ENCODE data around the gene C6orf136. TPM values are rescaled to one million over a fixed set of nuclear protein-coding genes. Genes with fewer than 3 reads are reported as not detected.

The C6orf136 gene
- total RNA-seq, 1 experiment from 2014 or later, result 30.8 TPM

- in situ Hi-C loops (cut with HindIII; ENCODE audit: low pct_unique_long_range_greater_than_20kb, low sequenced_read_pairs), result no loop called here
- Histone ChIP-seq H3K9me3 (ENCODE audit: control insufficient read depth, insufficient read depth, low read depth, low read length) (no peaks in the 10 kb centered on the region), H3K27me3 (ENCODE audit: control insufficient read depth, insufficient read depth, low read length) (no peaks in the 10 kb centered on the region), H3K36me3 (ENCODE audit: control insufficient read depth, insufficient read depth, low read length) (no peaks in the 10 kb centered on the region), H3K27ac (ENCODE audit: low read length) (peak overlapping the region; percentile 96), H3K4me3 (ENCODE audit: low read depth in 2 of 2, low read length in 2 of 2) (peak overlapping the region; percentile 85 to 96), H3K4me1 (ENCODE audit: control insufficient read depth, insufficient read depth, low read length) (peaks cover 35% of the 10 kb centered on the region)
- ATAC-seq (no peak), DNase-seq (ENCODE audit: low read depth, low spot score) (no peak)
- no peak for TF ChIP-seq TCF7L2 (IDR thresholded peaks at IDR 0.05; ENCODE audit: low read depth, low read length)
- TF ChIP-seq SIN3A (IDR thresholded peaks at IDR 0.05; ENCODE audit: borderline replicate concordance, insufficient read depth, low read depth, low read length), result no peak
- TF ChIP-seq, protein P1, sequence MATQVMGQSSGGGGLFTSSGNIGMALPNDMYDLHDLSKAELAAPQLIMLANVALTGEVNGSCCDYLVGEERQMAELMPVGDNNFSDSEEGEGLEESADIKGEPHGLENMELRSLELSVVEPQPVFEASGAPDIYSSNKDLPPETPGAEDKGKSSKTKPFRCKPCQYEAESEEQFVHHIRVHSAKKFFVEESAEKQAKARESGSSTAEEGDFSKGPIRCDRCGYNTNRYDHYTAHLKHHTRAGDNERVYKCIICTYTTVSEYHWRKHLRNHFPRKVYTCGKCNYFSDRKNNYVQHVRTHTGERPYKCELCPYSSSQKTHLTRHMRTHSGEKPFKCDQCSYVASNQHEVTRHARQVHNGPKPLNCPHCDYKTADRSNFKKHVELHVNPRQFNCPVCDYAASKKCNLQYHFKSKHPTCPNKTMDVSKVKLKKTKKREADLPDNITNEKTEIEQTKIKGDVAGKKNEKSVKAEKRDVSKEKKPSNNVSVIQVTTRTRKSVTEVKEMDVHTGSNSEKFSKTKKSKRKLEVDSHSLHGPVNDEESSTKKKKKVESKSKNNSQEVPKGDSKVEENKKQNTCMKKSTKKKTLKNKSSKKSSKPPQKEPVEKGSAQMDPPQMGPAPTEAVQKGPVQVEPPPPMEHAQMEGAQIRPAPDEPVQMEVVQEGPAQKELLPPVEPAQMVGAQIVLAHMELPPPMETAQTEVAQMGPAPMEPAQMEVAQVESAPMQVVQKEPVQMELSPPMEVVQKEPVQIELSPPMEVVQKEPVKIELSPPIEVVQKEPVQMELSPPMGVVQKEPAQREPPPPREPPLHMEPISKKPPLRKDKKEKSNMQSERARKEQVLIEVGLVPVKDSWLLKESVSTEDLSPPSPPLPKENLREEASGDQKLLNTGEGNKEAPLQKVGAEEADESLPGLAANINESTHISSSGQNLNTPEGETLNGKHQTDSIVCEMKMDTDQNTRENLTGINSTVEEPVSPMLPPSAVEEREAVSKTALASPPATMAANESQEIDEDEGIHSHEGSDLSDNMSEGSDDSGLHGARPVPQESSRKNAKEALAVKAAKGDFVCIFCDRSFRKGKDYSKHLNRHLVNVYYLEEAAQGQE (IDR thresholded peaks at IDR 0.05; ENCODE audit: insufficient read depth in 1 of 2, low read depth in 2 of 2, low read length in 1 of 2), result no peak
- no peak for TF ChIP-seq CTCF (IDR thresholded peaks at IDR 0.05)
- TF ChIP-seq POLR2AphosphoS5 (IDR thresholded peaks at IDR 0.05; ENCODE audit: low read depth, low read length), result no peak
- intact Hi-C loops (cut with micrococcal nuclease; ENCODE audit: unreplicated experiment), result loop anchor here (5.0 kb wide), 1 partner anchor 404 kb away; no protein-coding TSS in a partner anchor
- no TSS peak for BruUV-seq (replicated peaks)
- ChIA-PET POLR2A (no interaction called here), CTCF (interaction anchor here (0.7 kb wide), 1 partner anchor 44 kb away, joined by 5 read pairs; no protein-coding TSS in a partner anchor)
These were observed 36.4 kb downstream of the C6orf136 start for GRCh38 chr6:30683183-30683979.

- no peak for ATAC-seq
- Histone ChIP-seq H3K4me1 (ENCODE audit: control insufficient read depth, insufficient read depth, low read length) (peaks cover 38% of the 10 kb centered on the region), H3K27ac (ENCODE audit: low read length) (peak overlapping the region; percentile 96), H3K27me3 (ENCODE audit: control insufficient read depth, insufficient read depth, low read length) (no peaks in the 10 kb centered on the region), H3K9me3 (ENCODE audit: control insufficient read depth, insufficient read depth, low read depth, low read length) (no peaks in the 10 kb centered on the region), H3K36me3 (ENCODE audit: control insufficient read depth, insufficient read depth, low read length) (no peaks in the 10 kb centered on the region), H3K4me3 (ENCODE audit: low read depth in 2 of 2, low read length in 2 of 2) (peak overlapping the region; percentile 85 to 96)
- no peak for DNase-seq (ENCODE audit: low read depth, low spot score)
- in situ Hi-C loops (cut with HindIII; ENCODE audit: low pct_unique_long_range_greater_than_20kb, low sequenced_read_pairs), result no loop called here
- ChIA-PET CTCF (interaction anchor here (0.7 kb wide), 1 partner anchor 43 kb away, joined by 5 read pairs; no protein-coding TSS in a partner anchor), POLR2A (no interaction called here)
- intact Hi-C loops (cut with micrococcal nuclease; ENCODE audit: unreplicated experiment), result loop anchor here (5.0 kb wide), 1 partner anchor 403 kb away; no protein-coding TSS in a partner anchor
- no TSS peak for BruUV-seq (replicated peaks)
- no peak for TF ChIP-seq TCF7L2 (IDR thresholded peaks at IDR 0.05; ENCODE audit: low read depth, low read length)
- TF ChIP-seq SIN3A (IDR thresholded peaks at IDR 0.05; ENCODE audit: borderline replicate concordance, insufficient read depth, low read depth, low read length), result no peak
- no peak for TF ChIP-seq CTCF (IDR thresholded peaks at IDR 0.05)
- no peak for TF ChIP-seq POLR2AphosphoS5 (IDR thresholded peaks at IDR 0.05; ENCODE audit: low read depth, low read length)
- TF ChIP-seq, protein P1 (IDR thresholded peaks at IDR 0.05; ENCODE audit: insufficient read depth in 1 of 2, low read depth in 2 of 2, low read length in 1 of 2), result no peak
These were observed 37.0 kb downstream of the C6orf136 start for GRCh38 chr6:30683980-30684338.
